Measurements from ENCODE around the gene ROR2.

DNA sequence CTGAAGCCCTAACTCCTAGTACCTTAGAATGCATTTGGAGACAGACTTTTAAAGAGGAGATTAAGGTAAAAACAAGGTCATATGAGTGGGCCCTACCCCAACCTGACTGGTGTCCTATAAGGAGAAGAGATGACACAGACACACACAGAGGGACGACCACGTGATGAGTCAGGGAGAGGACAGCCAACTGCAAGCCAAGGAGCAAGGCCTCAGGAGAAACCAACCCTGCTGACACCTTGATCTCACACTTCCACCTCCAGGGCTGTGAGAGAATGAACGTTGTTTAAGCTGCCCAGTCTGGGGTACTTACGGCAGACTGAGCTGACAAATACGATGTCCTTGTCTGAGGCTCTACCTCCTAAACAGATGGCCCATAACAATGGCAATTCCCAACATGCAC, 93.6 kb downstream of the ROR2 start:
- TF ChIP-seq CTCF (IDR thresholded peaks at IDR 0.05; ENCODE audit: extremely low read depth in 1 of 2, insufficient read depth in 1 of 2, low read depth in 1 of 2, low read length in 2 of 2) (no peak), EZH2 (IDR thresholded peaks at IDR 0.05; ENCODE audit: borderline replicate concordance, low read depth, low read length, severe bottlenecking) (no peak), POLR2A (IDR thresholded peaks at IDR 0.05; ENCODE audit: low read depth, low read length) (no peak), POLR2AphosphoS5 (IDR thresholded peaks at IDR 0.05; ENCODE audit: insufficient read depth, low read depth, low read length) (no peak), JUN (IDR thresholded peaks at IDR 0.05; ENCODE audit: borderline replicate concordance, insufficient read depth, insufficient read length, low read depth) (no peak), FOS (IDR thresholded peaks at IDR 0.05; ENCODE audit: borderline replicate concordance, insufficient read depth, low read length) (no peak), MYC (IDR thresholded peaks at IDR 0.05; ENCODE audit: low read depth, low read length) (no peak)
- TF ChIP-seq, protein P1, sequence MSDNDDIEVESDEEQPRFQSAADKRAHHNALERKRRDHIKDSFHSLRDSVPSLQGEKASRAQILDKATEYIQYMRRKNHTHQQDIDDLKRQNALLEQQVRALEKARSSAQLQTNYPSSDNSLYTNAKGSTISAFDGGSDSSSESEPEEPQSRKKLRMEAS (IDR thresholded peaks at IDR 0.05; ENCODE audit: insufficient read depth, insufficient read length), result no peak

Data from endothelial cell of umbilical vein (primary cell).